H9 (cell line): ENCODE measurements around the gene MTTP. TPM values are rescaled to one million over a fixed set of nuclear protein-coding genes. Genes with fewer than 3 reads are reported as not detected.

Experiments used
- DNase-seq: peaks from one replicate; pipeline ENCODE4 v3.0.0-alpha.2; 2017
- H2AFZ ChIP-seq: one replicate; pipeline ENCODE4 v1.6.1; 2013; ENCODE audit warnings: mild to moderate bottlenecking, low read length, control low read depth, moderate library complexity
- H2AK5ac ChIP-seq: 2 replicates; pipeline ENCODE4 v1.6.1; 2013; ENCODE audit warnings: low read length, control low read depth, mixed read lengths; ENCODE audit not compliant: insufficient read length
- H2BK120ac ChIP-seq: one replicate; pipeline ENCODE4 v1.6.1; 2013; ENCODE audit warnings: low read depth, mild to moderate bottlenecking, low read length, control low read depth, inconsistent platforms; ENCODE audit not compliant: poor library complexity, severe bottlenecking
- H2BK12ac ChIP-seq: 2 replicates; pipeline ENCODE4 v1.6.1; 2013; ENCODE audit warnings: low read length, control low read depth, mixed read lengths, low read depth; ENCODE audit not compliant: insufficient read length
- H2BK15ac ChIP-seq: 2 replicates; pipeline ENCODE4 v1.6.1; 2013; ENCODE audit warnings: low read depth, low read length, control low read depth
- H2BK20ac ChIP-seq: one replicate; pipeline ENCODE4 v1.6.1; 2013; ENCODE audit warnings: low read depth, mild to moderate bottlenecking, low read length, control low read depth, inconsistent platforms; ENCODE audit not compliant: poor library complexity, severe bottlenecking
- H2BK5ac ChIP-seq: 2 replicates; pipeline ENCODE4 v1.6.1; 2013; ENCODE audit warnings: low read length, control low read depth, mixed read lengths; ENCODE audit not compliant: insufficient read length
- H3K14ac ChIP-seq: 2 replicates; pipeline ENCODE4 v1.6.1; 2013; ENCODE audit warnings: low read length, control low read depth; ENCODE audit not compliant: insufficient read depth
- H3K18ac ChIP-seq: 2 replicates; pipeline ENCODE4 v1.6.1; 2013; ENCODE audit warnings: low read depth, mild to moderate bottlenecking, mixed read lengths, low read length, control low read depth; ENCODE audit not compliant: insufficient read length
- H3K23ac ChIP-seq: 2 replicates; pipeline ENCODE4 v1.6.1; 2013; ENCODE audit warnings: low read length, control low read depth, mixed read lengths, low read depth; ENCODE audit not compliant: insufficient read length
- H3K23me2 ChIP-seq: 2 replicates; pipeline ENCODE4 v1.6.1; 2013; ENCODE audit warnings: low read depth, mild to moderate bottlenecking, mixed read lengths, low read length, control low read depth; ENCODE audit not compliant: insufficient read length, poor library complexity, severe bottlenecking
- H3K27ac ChIP-seq: 2 replicates; pipeline ENCODE4 v1.5.1; 2013; ENCODE audit warnings: low read length, control low read depth, mixed read lengths, low read depth; ENCODE audit not compliant: insufficient read length
- H3K27me3 ChIP-seq: 2 replicates; pipeline ENCODE4 v1.6.1; 2013; ENCODE audit warnings: low read length, control low read depth, inconsistent platforms; ENCODE audit not compliant: insufficient read depth
- H3K4ac ChIP-seq: 2 replicates; pipeline ENCODE4 v1.6.1; 2013; ENCODE audit warnings: low read depth, mild to moderate bottlenecking, control low read depth, inconsistent platforms, low read length, moderate library complexity
- H3K4me1 ChIP-seq: 2 replicates; pipeline ENCODE4 v1.6.1; 2013; ENCODE audit warnings: low read length, control low read depth, inconsistent platforms; ENCODE audit not compliant: insufficient read depth
- H3K4me2 ChIP-seq: 2 replicates; pipeline ENCODE4 v1.6.1; 2013; ENCODE audit warnings: low read length, control low read depth, mixed read lengths; ENCODE audit not compliant: insufficient read length, insufficient read depth
- H3K56ac ChIP-seq: 2 replicates; pipeline ENCODE4 v1.6.1; 2013; ENCODE audit warnings: low read depth, mild to moderate bottlenecking, mixed read lengths, low read length, control low read depth; ENCODE audit not compliant: insufficient read length
- H3K79me1 ChIP-seq: 2 replicates; pipeline ENCODE4 v1.6.1; 2013; ENCODE audit warnings: low read depth, mild to moderate bottlenecking, moderate library complexity, low read length, control low read depth, inconsistent platforms; ENCODE audit not compliant: insufficient read depth, poor library complexity, severe bottlenecking
- H3K79me2 ChIP-seq: 2 replicates; pipeline ENCODE4 v1.6.1; 2013; ENCODE audit warnings: low read length, control low read depth, inconsistent platforms; ENCODE audit not compliant: insufficient read depth
- H3K9ac ChIP-seq: 2 replicates; pipeline ENCODE4 v1.6.1; 2013; ENCODE audit warnings: low read length, control low read depth, mixed read lengths; ENCODE audit not compliant: insufficient read length; ENCODE audit errors: extremely low read depth
- H3K9me3 ChIP-seq: one replicate; pipeline ENCODE4 v1.6.1; 2013; ENCODE audit warnings: low read depth, low read length, inconsistent platforms; ENCODE audit not compliant: control insufficient read depth
- H3T11ph ChIP-seq: one replicate; pipeline ENCODE4 v1.6.1; 2013; ENCODE audit warnings: mild to moderate bottlenecking, low read length, control low read depth, inconsistent platforms
- H4K20me1 ChIP-seq: one replicate; pipeline ENCODE4 v1.6.1; 2013; ENCODE audit not compliant: control insufficient read depth, insufficient read length, insufficient read depth
- H4K5ac ChIP-seq: 2 replicates; pipeline ENCODE4 v1.6.1; 2013; ENCODE audit warnings: low read depth, mild to moderate bottlenecking, mixed read lengths, low read length, control low read depth; ENCODE audit not compliant: insufficient read length
- H4K8ac ChIP-seq: replicated peaks from 2 replicates; pipeline ENCODE4 v1.6.1; 2013; ENCODE audit warnings: low read length, control low read depth, mixed read lengths, low read depth; ENCODE audit not compliant: insufficient read length
- H4K91ac ChIP-seq: 2 replicates; pipeline ENCODE4 v1.6.1; 2013; ENCODE audit warnings: low read depth, mild to moderate bottlenecking, moderate library complexity, mixed read lengths, low read length, control low read depth; ENCODE audit not compliant: insufficient read length
- H3K27ac Mint-ChIP-seq, 3 experiments: 2 replicates in 2 of 3; 3 replicates in 1 of 3; pipeline ENCODE4 v1.8.0; 2020 to 2021; ENCODE audit warnings: mixed read lengths in 3 of 3, mild to moderate bottlenecking in 1 of 3, moderate library complexity in 1 of 3
- H3K27me3 Mint-ChIP-seq: 2 replicates; pipeline ENCODE4 v1.8.0; 2021; ENCODE audit warnings: low read depth, mild to moderate bottlenecking, moderate library complexity, mixed read lengths
- H3K36me3 Mint-ChIP-seq, 3 experiments: 2 replicates in 2 of 3; 3 replicates in 1 of 3; pipeline ENCODE4 v1.8.0; 2020 to 2021; ENCODE audit warnings: low read depth in 3 of 3, mixed read lengths in 3 of 3; ENCODE audit not compliant: insufficient read depth in 1 of 3
- H3K4me1 Mint-ChIP-seq, 2 experiments: 2 replicates each; pipeline ENCODE4 v1.8.0; 2020; ENCODE audit warnings: mixed read lengths in 2 of 2
- H3K4me3 Mint-ChIP-seq, 2 experiments: 2 replicates in 1 of 2; 3 replicates in 1 of 2; pipeline ENCODE4 v1.8.0; 2020 to 2021; ENCODE audit warnings: mild to moderate bottlenecking in 2 of 2, mixed read lengths in 2 of 2, moderate library complexity in 1 of 2
- H3K9me3 Mint-ChIP-seq, 2 experiments: 2 replicates in 1 of 2; 3 replicates in 1 of 2; pipeline ENCODE4 v1.8.0; 2020; ENCODE audit warnings: mild to moderate bottlenecking in 2 of 2, mixed read lengths in 2 of 2, moderate library complexity in 1 of 2
- CTCF ChIP-seq: fragments of 200-600 bp; sonication (generic); conservative IDR thresholded peaks from 3 replicates; pipeline ENCODE4 v1.8.0; 2021; ENCODE audit warnings: antibody characterized with exemption, mild to moderate bottlenecking
- WGBS: extraction: QIAGEN DNeasy Blood & Tissue Kit; methylation state at CpG from one replicate; pipeline ENCODE4 v1.1.7; 2013; ENCODE audit warnings: missing lambda C conversion rate, low lambda C conversion rate, mixed read lengths; ENCODE audit not compliant: insufficient read length; ENCODE audit errors: extremely low coverage; 5-methylcytosine and 5-hydroxymethylcytosine counted together
- total RNA-seq: library from RNA; stranded (reverse); gene quantifications from 2 replicates; pipeline ENCODE4 v1.2.1, GENCODE V29; 2021

MTTP gene
- total RNA-seq, 1 experiment from 2014 or later, result 0.46 TPM

- H2BK120ac ChIP-seq, result no peak overlapping the region
- H3T11ph ChIP-seq, result no peak overlapping the region
- H4K5ac ChIP-seq, result no peak overlapping the region
- H4K91ac ChIP-seq, result no peak overlapping the region
- H3K27ac ChIP-seq, result no peak overlapping the region
- no peaks in the 10 kb centered on the region for H3K36me3 Mint-ChIP-seq
- H3K4me1 ChIP-seq, result no peaks in the 10 kb centered on the region; the same call in 1 of the 2 replicates
- no peak overlapping the region for H3K23ac ChIP-seq
- no CpG with 5 or more reads among the region's 1 CpG for WGBS
- no peak overlapping the region for H2BK12ac ChIP-seq
- H3K4me3 Mint-ChIP-seq, result no peak overlapping the region
- no peak overlapping the region for H3K4ac ChIP-seq
- H2BK5ac ChIP-seq, result no peak overlapping the region
- H4K8ac ChIP-seq, result no peak overlapping the region
- no peaks in the 10 kb centered on the region for H3K79me1 ChIP-seq
- H3K23me2 ChIP-seq, result no peaks in the 10 kb centered on the region
- H4K20me1 ChIP-seq, result no peaks in the 10 kb centered on the region
- no peak overlapping the region for H3K27ac Mint-ChIP-seq
- peaks cover 9 to 11% of the 10 kb centered on the region in 2 experiments for H3K4me1 Mint-ChIP-seq
- no peak overlapping the region for H3K56ac ChIP-seq
- no peak overlapping the region for H2BK15ac ChIP-seq
- no peak overlapping the region for H2AK5ac ChIP-seq
- H3K9ac ChIP-seq, result no peak overlapping the region
- no peak overlapping the region for H3K14ac ChIP-seq
- H3K4me2 ChIP-seq, result no peak overlapping the region
- H3K27me3 ChIP-seq, result no peaks in the 10 kb centered on the region
- H3K79me2 ChIP-seq, result no peaks in the 10 kb centered on the region
- no peak overlapping the region for H2AFZ ChIP-seq
- no peak for TF ChIP-seq CTCF
- no peak overlapping the region for H3K18ac ChIP-seq
- H3K27me3 Mint-ChIP-seq, result no peaks in the 10 kb centered on the region
- no peaks in the 10 kb centered on the region for H3K9me3 Mint-ChIP-seq
- no peak overlapping the region for H2BK20ac ChIP-seq
- no peaks in the 10 kb centered on the region for H3K9me3 ChIP-seq
- no peak for DNase-seq
Observed at GRCh38 chr4:99571883-99572282, 2.7 kb upstream of the MTTP start.
